NCI-H2029 treated with DMSO at 0.1 percent for 48 hours (cell line): ENCODE results near the gene GRK1.
"Not testable (repeated sequence)": the region's sequence is repeated elsewhere in the genome, so short reads cannot be mapped to it uniquely, and the experiment has no call there.

ENCODE experiments used
- DNase-seq: peaks from one replicate; lab custom pipeline; 2025; lab: John Stamatoyannopoulos, UW

The GRK1 gene

GRCh38 chr13:113666951-113667701 is at the start of gene GRK1:
Gene GRK1, plus strand, starts transcription at chr13:113667219. Its CDS starts 168 bp downstream, at chr13:113667387.
- DNase-seq = no peak

GRCh38 chr13:113617961-113618360 is 49.1 kb upstream of the GRK1 start:
- no peak for DNase-seq

GRCh38 chr13:113618455-113618854 is 48.6 kb upstream of the GRK1 start:
- no peak for DNase-seq

DNA sequence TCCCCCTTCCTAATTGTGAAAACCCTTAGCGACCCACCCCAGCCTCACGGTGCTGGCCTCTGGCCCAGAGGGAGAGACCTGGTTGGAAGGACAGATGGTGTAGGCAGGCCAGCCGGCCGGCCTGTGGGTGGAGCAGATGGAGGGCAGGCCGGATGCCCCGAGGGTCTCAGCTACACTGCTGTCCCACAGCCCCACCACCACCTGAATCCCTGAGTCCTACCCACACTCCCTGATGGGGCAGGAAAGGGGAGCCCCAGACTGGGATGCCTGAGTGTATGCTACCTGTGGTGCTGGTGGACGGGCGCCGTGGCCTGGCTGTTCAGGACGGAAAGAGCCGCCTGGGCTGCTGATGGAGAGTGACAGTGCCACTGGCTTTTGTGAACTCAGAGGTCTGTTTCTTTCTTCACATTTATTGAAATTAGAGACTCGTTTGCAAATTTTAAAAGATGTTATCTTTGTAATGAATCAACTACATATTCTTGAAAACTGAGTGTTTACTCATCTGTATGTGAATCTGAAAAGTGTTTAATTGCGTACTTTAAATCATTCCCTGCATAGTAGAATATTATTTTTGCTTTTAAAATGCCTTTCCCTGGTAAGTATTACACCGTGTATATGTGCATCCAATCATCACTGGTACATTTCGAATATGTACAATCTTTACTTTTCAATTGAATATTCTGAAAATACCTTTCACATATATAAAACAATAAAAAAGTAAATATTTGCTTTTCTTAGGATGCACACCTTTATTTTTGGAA is 46.8 kb upstream of the GRK1 start:
- no peak for DNase-seq

DNA sequence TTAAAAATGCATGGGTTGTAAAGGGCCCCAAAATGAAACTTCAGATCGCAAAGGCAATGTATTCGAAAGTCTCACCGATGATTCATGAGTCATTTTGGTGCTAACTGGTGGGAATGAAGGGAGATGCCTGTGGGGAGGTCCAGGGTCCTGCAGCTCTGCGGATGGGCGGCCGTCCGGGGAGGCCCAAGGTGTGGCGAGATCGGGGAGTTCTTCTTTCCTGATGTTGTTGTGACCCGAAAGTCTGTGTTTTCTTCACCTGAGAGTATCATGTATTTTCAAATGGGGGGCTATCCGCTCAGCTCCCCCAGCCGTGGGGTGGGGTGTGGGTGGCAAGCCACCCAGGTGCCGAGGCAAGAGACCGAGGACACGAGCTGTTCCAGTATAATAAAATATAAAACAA is 46.0 kb upstream of the GRK1 start:
- no peak for DNase-seq

GRCh38 chr13:113621498-113621897 is 45.5 kb upstream of the GRK1 start:
- DNase-seq = not testable (repeated sequence)

GRCh38 chr13:113621986-113622550 is 45.0 kb upstream of the GRK1 start:
- not testable (repeated sequence) for DNase-seq

- DNase-seq = no peak
Observed at GRCh38 chr13:113622791-113623490, 44.1 kb upstream of the GRK1 start.

DNA sequence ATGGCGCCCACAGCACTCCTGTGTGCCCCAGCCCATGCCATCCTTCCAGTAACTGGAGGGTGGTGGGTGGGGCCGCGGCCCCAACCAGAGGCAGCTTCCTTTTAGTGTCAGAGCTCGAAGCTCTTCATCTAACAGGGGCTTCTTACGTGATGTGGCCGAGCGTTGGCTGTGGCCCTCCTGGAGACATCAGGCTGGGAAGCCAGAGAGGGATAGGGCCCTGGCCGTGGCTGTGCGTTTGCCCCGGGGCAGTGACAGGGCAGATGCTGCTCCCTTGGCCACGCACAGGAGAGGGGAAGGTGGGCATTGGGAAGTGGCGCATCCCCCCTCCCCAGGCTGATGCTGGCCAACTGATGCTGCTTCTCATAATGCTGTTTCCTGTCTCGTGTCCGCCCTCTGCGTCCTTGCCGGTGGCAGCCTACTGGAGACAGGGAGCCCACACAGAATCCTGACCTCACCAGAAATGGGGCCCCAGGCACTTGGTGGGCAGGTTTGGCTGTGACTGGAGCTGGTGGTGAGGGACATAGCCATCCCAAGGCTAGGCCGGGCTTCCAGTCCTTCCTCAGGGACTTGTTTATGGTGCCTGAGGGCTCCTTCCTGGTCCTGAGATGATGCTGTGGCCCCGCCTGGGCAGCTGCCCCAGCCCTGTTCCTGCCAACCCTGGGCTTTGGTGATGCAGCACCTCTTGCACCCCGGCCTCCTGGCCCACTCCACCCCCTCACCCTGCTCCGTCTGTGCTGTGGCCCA is 43.4 kb upstream of the GRK1 start:
- no peak for DNase-seq

DNA sequence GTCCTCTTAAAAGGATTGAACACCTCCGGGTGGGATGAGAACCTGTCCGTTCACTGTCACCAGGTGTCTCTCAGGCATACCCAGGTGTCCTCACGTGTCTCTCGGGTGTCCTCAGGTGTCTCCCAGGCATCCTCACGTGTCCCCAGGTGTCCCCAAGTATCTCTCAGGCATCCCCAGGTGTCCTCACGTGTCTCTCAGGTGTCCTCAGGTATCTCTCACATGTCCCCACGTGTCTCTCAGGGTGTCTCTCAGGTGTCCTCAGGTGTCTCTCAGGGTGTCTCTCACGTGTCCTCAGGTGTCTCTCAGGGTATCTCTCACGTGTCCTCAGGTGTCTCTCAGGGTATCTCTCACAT is 42.8 kb upstream of the GRK1 start:
- DNase-seq = no peak

- DNase-seq = not testable (repeated sequence)
Observed at GRCh38 chr13:113624640-113625304, 42.2 kb upstream of the GRK1 start.

GRCh38 chr13:113625965-113626721 is 40.9 kb upstream of the GRK1 start:
- DNase-seq = no peak

GRCh38 chr13:113627136-113627535 is 39.9 kb upstream of the GRK1 start:
- no peak for DNase-seq

DNA sequence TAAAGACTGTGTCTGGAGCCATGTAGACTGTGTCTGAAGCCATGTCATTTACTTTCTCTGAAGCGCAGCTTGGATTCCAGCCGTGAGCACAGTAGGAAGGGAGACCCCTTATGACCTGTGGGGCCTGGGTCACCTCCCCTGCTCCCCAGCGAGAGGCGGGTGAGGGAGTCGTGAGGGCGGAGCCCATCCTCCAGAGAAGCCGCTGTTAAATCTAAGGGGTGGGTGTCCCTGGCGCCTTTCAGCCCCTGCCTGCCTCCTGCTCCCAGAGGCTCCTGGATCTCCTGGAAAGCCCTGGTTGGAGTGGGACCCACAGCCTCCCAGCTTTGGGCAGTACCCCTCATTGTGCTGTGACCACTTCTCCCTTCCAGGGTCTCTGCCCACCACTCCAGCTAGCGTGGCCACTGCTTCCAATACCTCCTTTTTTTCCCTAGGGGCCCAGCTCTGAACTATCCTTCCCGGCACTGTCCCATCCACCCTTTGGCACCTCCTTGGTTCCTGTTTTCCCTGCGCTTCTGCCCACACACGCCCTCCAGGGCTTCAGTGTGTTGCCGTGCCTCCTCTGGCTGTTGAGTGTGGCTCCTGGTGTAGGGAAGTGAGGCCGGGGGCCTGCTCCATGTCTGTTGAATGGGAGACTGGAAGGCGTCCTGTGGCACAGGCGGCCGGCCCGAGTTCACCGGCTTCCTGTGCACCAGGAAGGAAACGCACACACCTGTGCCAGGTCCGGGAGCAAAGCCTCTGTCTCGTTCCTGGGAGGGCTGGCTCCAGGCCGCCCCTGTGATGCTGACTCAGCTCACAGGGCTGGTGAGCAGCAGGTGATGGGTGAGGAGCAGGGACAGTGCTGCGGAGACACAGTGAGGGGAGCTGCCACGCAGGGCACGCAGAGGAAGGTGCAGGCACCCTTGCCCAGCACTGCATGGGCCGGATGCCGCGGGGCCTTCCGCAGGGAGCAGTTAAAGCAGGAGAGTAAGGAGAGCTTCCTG is 38.4 kb upstream of the GRK1 start:
- no peak for DNase-seq

- DNase-seq = no peak
Observed at GRCh38 chr13:113629866-113630265, 37.2 kb upstream of the GRK1 start.

DNA sequence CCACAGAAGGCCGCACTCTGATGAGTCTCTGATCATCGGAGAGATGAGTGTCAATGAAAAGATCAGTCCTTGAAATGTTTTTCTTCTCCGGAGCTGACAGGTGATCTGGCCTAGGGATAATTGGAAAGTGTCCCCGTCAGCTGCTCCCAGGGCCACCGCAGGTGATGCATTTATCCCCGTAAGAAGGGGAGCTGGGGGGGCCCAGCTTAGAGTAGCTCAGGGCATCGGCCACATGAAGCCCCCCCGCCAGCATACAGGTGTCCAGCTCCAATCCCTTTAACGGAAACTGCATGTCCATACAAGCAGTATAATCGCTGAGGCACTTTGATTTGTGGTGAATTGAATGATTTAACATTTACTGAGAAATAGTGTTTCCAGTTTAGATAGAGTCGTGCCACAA is 36.7 kb upstream of the GRK1 start:
- no peak for DNase-seq

- DNase-seq = no peak
Observed at GRCh38 chr13:113630804-113631203, 36.2 kb upstream of the GRK1 start.

GRCh38 chr13:113631341-113632095 is 35.5 kb upstream of the GRK1 start:
- no peak for DNase-seq
